NCI-H146 treated with DMSO at 0.1 percent for 48 hours (cell line): ENCODE measurements around the gene CDK9.
"Not testable (repeated sequence)": the region's sequence is repeated elsewhere in the genome, so short reads cannot be mapped to it uniquely, and the experiment has no call there.

ENCODE experiments used
- DNase-seq: peaks from one replicate; lab custom pipeline; 2025; ENCODE audit not compliant: unreplicated experiment; lab: John Stamatoyannopoulos, UW

The CDK9 gene

GRCh38 chr9:127785933-127786772 is at the start of gene CDK9:
Gene CDK9, plus strand, starts transcription at chr9:127786034. Its CDS starts 115 bp downstream, at chr9:127786149.
- DNase-seq, result peak; percentile 27

- no peak for DNase-seq
Measured at GRCh38 chr9:127738666-127739065, 47.2 kb upstream of the CDK9 start.

GRCh38 chr9:127739614-127740330 is 46.1 kb upstream of the CDK9 start:
- no peak for DNase-seq

- peak; percentile 73 for DNase-seq
Measured at GRCh38 chr9:127741831-127742434, 43.9 kb upstream of the CDK9 start.

- peak; percentile 97 for DNase-seq
Measured at GRCh38 chr9:127742435-127743088, 43.3 kb upstream of the CDK9 start.

GRCh38 chr9:127744398-127745110 is 41.3 kb upstream of the CDK9 start:
- no peak for DNase-seq

- DNase-seq, result no peak
Measured at GRCh38 chr9:127746959-127747569, 38.8 kb upstream of the CDK9 start.

GRCh38 chr9:127749090-127749787 is 36.6 kb upstream of the CDK9 start:
- DNase-seq, result no peak

GRCh38 chr9:127751269-127752054 is 34.4 kb upstream of the CDK9 start:
- DNase-seq, result no peak

- DNase-seq, result no peak
Measured at GRCh38 chr9:127753148-127753547, 32.7 kb upstream of the CDK9 start.

- DNase-seq, result no peak
Measured at GRCh38 chr9:127753622-127754021, 32.2 kb upstream of the CDK9 start.

GRCh38 chr9:127754099-127755060 is 31.5 kb upstream of the CDK9 start:
- no peak for DNase-seq

GRCh38 chr9:127755061-127756060 is 30.5 kb upstream of the CDK9 start:
- DNase-seq, result no peak

GRCh38 chr9:127756233-127756632 is 29.6 kb upstream of the CDK9 start:
- DNase-seq, result no peak

- DNase-seq, result not testable (repeated sequence)
Measured at GRCh38 chr9:127756776-127757175, 29.1 kb upstream of the CDK9 start.

- no peak for DNase-seq
Measured at GRCh38 chr9:127758843-127759242, 27.0 kb upstream of the CDK9 start.
